Skin epidermis (tissue), 12 donors: Measurements from ENCODE around the gene SYT12.
"Not testable (repeated sequence)": the region's sequence is repeated elsewhere in the genome, so short reads cannot be mapped to it uniquely, and the experiment has no call there.

Experiments
- H3K27ac ChIP-seq, 21 experiments: fragments of 200-600 bp; sonication (generic) in 11 of 21; one replicate each; pipeline ENCODE4 v1.5.0; 2020; ENCODE audit warnings: mild to moderate bottlenecking in 3 of 21, inconsistent platforms in 2 of 21, moderate library complexity in 2 of 21
- H3K4me3 ChIP-seq, 7 experiments: fragments of 200-600 bp; sonication (generic) in 2 of 7; one replicate each; pipeline ENCODE4 v1.5.0; 2020; ENCODE audit warnings: inconsistent platforms in 2 of 7, mild to moderate bottlenecking in 2 of 7, moderate library complexity in 1 of 7

The SYT12 gene, protein sequence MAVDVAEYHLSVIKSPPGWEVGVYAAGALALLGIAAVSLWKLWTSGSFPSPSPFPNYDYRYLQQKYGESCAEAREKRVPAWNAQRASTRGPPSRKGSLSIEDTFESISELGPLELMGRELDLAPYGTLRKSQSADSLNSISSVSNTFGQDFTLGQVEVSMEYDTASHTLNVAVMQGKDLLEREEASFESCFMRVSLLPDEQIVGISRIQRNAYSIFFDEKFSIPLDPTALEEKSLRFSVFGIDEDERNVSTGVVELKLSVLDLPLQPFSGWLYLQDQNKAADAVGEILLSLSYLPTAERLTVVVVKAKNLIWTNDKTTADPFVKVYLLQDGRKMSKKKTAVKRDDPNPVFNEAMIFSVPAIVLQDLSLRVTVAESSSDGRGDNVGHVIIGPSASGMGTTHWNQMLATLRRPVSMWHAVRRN

GRCh38 chr11:67022961-67023956 lies at the start of gene SYT12:
SYT12 (plus strand) TSS chr11:67023134; CDS start chr11:67030145, 7,011 bp downstream.
- peak within 1 kb of the TSS; percentile 12 to 48 (median 26) for H3K4me3 ChIP-seq

DNA sequence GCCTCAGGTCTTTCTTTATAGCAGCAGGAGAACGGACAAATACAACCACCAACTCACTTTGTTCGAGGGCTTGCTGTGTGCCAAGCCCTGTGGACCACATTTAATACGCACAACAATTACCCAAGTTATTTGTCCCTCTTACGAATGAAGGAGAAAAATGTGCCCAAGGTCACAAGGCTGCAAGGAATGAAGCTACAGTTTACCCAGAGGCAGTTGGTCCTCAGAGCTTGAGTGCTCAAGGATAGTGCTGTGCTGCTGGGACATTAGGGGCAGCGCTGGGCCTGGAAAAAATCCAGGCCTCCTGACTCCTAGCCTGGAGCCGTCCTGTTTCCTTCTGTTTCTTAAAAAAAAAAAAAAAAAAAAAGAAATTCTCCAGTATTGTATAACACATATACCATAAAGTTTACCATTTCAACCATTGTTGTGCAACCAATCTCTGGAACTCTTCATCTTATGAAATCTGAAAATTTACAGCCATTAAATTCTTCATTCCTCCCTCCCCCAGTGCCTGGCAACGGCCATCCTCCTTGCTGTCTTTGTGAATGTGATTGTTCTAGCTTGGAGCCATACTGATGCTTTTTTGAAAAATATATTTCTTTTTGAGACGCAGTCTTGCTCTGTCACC lies 48.9 kb upstream of the SYT12 start:
- Histone ChIP-seq H3K4me3 (no peak overlapping the region), H3K27ac (no peak overlapping the region)

More at GRCh38 chr11:67022961-67023956, at the start of gene SYT12:
- H3K27ac ChIP-seq, result peak within 1 kb of the TSS in 7 of 21 experiments; percentile 21 to 73 (median 52)

DNA sequence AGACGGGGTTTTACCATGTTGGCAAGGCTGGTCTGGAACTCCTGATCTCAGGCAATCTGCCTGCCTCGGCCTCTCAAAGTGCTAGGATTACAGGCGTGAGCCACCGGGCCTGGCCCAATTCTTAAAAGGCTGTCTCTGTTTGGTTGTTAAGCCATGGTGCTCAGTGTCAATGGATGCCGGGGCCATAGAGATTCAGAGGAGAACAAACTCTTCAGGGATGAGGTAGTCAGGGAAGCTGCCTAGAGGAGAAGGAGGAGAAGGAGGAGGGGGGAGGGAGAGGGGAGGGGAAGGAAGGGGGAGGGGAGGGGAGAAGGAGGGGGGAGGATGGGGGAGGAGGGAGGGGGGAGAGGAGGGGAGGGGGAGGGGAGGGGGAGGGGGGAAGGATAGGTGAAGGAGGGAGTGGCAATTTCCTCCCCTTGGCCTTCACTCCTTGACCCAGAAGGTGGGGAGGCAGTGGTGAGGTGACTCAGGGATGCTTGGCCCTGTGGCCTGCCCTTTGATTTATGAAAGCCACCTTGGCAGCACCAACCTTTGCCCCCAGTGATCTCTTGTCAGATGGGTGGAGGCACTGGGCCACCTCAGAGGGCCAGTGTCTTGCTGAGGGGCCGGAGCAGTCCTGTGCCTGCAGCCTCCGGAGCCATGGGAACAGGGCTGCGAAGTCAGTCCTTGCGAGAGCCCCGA lies 48.1 kb upstream of the SYT12 start, which contains the start of gene C11orf86:
C11orf86 (plus strand) TSS at position 581 of the 681 bp plus-strand sequence; CDS start at position 640, 59 bp downstream.
- H3K4me3 ChIP-seq, result no peak within 1 kb of the TSS
- no peak within 1 kb of the TSS for H3K27ac ChIP-seq

DNA sequence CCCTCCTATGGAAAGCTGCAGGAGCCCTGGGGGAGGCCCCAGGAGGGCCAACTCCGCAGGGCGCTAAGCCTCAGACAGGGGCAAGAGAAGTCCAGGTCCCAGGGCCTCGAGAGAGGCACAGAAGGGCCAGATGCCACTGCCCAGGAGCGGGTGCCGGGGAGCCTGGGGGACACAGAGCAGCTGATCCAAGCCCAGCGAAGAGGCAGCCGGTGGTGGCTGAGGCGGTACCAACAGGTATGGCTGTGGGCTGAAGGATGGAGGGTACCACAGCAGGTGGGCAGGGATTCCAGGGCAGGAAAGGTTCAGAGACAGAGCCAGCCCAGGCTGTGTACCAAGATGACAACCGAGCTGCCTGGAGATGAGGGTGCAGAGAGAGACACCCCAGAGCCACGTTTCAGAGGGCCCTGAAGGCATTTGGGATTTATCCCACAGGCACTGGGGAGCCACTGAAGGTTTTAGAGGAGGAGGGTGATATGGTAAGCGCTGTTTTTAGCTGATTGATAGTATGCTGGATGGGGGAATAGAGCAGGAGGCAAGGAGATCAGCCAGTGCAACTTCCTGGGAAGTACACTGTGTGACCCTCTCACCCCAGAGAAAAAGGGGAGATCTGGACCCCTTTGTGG lies 47.4 kb upstream of the SYT12 start:
- no peak overlapping the region for H3K4me3 ChIP-seq
- H3K27ac ChIP-seq, result no peak overlapping the region

- H3K4me3 ChIP-seq, result no peak overlapping the region
These were observed 46.9 kb upstream of the SYT12 start for GRCh38 chr11:66976028-66976467.

DNA sequence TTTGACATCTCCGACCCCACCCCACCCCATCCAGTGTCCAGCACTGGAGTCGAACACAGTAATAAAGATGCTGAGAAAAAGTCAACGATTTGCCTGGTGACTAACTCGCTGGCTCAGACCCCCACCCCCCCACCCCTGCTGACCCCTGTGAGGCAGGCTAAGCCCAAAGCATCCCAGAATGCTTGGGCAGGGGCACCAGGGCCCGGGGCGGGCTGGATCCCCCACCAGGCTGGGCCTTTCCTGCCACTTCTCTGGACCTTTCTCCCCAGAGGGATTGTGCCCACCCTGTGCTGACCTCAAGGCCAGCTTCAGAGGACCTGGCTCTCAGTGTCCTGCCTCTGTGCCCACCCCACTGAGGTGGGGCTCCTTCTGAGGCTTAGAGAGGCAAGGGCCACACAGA lies 46.0 kb upstream of the SYT12 start:
- no peak overlapping the region for H3K27ac ChIP-seq
- H3K4me3 ChIP-seq, result no peak overlapping the region

More at GRCh38 chr11:66976028-66976467, 46.9 kb upstream of the SYT12 start:
- no peak overlapping the region for H3K27ac ChIP-seq

- no peak overlapping the region for H3K27ac ChIP-seq
These were observed 44.7 kb upstream of the SYT12 start for GRCh38 chr11:66978229-66978628.

DNA sequence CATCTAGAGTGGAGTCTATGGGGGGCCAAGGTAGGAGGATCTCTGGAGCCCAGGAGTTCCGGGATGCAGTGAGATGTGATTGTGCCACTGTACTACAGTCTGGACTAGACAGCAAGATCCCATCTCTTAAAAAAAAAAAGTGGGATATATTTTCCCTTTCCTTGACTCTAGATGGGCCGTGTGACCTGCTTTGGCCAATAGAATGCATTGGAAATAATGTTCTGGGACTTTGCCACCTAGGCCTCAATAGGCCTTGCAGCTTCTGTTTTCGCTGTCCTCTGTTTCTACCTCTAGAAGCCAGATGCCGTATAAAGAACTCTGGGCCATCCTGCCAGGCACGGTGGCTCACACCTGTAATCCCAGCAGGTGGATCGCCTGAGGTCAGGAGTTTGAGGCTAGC lies 44.2 kb upstream of the SYT12 start:
- no peak overlapping the region for H3K4me3 ChIP-seq
- H3K27ac ChIP-seq, result no peak overlapping the region

More at GRCh38 chr11:66978229-66978628, 44.7 kb upstream of the SYT12 start:
- H3K4me3 ChIP-seq, result no peak overlapping the region

DNA sequence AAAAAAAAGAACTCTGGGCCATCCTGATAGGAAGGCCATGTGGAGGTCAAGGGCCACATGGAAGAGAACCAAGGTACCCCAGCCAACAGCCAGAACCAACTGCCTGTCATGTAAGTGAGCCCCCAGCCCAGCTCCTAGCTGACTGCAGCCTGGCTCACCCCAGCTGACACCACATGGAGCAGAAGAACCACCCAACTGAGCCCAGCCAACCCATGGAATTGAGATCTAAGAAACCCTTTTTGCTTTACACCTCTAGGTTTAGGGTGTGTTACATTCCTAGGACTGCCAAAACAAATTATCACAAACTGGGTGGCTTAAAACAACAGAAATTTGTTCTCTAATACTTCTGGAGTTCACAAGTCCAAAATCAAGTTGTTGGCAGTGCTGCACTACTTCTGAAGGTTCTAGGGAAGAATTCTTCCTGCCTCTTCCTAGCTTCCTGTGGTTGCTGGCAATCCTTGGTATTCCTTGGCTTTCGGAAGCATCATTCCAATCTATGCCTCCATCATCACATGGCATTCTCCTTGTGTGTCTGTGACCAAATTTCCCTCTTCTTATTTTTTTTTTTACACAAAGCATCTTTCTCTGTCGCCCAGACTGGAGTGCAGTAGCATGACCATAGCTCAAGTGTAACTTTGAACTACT lies 43.5 kb upstream of the SYT12 start:
- Histone ChIP-seq H3K4me3 (no peak overlapping the region), H3K27ac (no peak overlapping the region)

- no peak overlapping the region for H3K27ac ChIP-seq
- H3K4me3 ChIP-seq, result no peak overlapping the region
These were observed 40.9 kb upstream of the SYT12 start for GRCh38 chr11:66981976-66982578.

DNA sequence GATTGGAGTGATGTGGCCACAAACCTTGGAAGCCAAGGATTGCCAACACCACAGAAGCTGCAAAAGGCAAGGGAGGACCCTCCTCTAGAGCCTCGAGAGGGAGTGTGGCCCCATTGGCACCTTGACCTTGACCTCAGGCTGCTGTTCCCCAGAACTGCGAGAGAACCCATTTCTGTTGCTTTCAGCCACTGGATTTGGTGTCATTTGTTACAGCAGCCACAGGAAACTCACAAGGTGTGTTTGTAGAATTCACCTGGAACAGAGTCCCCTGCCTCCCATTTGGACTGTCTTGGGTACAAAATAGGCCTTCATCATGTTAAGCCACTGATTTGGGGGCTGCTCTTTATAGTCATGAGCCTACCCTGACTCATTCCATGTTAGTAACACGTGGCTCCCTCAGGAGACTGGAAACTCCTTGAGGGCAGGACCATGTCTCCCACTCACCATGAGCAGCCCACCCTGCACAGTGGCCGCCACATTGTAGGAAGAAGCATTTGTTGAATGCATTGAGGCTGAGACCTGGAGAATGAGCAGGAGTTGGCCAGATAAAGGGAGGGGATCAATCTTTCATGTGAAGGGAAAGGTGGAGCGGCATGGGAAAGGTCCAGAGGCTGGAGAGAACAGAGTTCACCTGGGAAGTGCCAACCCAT lies 39.5 kb upstream of the SYT12 start:
- H3K4me3 ChIP-seq, result no peak overlapping the region
- H3K27ac ChIP-seq, result no peak overlapping the region

DNA sequence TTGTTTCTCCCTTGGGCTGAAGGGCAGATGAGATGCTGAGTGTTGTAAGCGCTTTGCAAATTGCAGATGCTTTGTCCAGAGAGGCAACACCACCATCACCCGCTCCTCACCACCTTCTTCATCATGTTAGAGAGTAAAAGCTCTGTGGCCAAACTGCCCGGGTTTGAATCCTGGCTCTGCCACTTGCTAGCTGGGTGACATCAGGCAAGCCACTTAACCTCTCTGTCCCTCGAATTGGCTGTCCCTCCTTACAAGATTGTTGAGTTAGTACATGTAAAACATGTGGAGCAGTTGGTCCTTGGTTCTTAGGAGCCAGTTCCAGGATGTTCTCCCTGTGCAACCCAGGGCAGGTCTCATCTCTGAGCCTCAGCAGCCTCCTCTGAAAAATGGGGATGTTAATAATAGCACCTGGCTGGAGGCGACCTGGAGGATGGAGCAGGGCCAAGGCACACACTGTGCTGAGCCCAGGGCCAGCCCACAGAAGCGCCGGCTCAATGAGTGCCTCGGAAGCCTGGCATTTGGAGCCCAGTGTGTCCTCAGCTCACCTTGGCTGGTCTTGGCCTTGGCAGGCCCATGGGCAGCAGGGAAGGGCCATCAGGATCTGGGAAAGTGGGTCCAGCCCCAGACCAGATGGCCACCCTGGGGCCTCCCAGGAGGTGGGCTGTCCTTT lies 37.3 kb upstream of the SYT12 start:
- Histone ChIP-seq H3K4me3 (no peak overlapping the region), H3K27ac (peak overlapping the region in 1 of 21 experiments; percentile 42)

DNA sequence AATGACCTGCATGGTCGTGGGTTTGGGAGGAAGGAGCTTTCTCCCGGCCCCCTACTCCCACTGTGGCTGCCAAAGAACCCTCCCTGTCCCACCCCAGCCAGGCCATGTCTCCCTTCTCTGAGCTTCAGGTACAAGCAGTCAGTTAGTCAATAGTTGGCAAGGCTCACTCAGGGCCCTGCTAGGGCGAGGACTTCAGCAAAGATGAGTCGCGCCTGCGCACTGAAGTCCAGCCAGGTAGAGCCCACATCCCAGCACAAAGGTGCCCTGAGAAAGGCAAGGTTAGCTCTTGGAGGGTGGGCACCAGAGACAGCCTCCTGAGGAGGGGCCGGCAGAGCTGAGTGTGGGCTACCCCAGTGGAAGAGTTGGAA lies 36.8 kb upstream of the SYT12 start:
- H3K4me3 ChIP-seq, result no peak overlapping the region
- peak overlapping the region in 1 of 21 experiments; percentile 42 for H3K27ac ChIP-seq

GRCh38 chr11:66987158-66987620 lies 35.7 kb upstream of the SYT12 start:
- H3K27ac ChIP-seq, result no peak overlapping the region
- no peak overlapping the region for H3K4me3 ChIP-seq

DNA sequence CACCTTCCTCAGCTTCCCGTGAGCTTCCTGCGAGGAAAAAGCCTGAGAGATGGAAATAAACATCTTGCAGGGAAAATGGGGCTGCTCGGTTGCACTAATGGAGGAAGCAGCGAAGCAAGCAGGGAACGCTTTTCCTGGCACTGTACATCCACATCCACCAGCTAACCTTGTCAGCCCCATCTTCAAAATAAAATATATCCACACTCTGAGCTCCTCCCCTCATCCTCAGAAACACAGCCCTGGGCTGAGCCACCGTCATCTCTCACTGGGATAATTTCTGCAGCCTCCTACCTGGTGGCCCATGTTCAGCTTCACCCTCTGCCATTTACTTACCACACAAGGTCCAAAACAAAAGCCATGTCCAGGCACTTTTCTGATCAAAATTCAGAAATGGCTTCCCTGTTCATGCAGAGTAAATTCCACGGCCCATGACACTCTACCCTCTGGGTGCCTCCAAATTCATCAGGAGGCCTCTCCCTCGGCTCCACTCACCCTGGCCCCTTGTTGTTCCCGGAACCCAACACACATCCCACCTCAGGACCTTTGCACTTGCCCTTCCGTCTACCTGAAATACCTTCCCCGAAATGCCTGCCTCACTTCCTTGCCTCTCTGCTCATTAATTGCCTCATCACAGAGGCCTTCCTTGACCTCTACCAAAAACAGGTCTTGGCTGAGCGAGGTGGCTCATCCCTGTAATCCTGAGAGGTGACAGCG lies 34.9 kb upstream of the SYT12 start:
- Histone ChIP-seq H3K27ac (no peak overlapping the region), H3K4me3 (no peak overlapping the region)

- not testable (repeated sequence) for H3K27ac ChIP-seq, H3K4me3 ChIP-seq
These were observed 34.2 kb upstream of the SYT12 start for GRCh38 chr11:66988741-66989140.
